Right lung (tissue), 5 donors: ENCODE results near the gene GABBR2. TPM values are rescaled to one million over a fixed set of nuclear protein-coding genes. Genes with fewer than 3 reads are reported as not detected.

Experiments used
- DNase-seq, 2 donors: peaks; one replicate each; pipeline ENCODE4 v3.0.0-alpha.2; 2013
- polyA plus RNA-seq, 5 donors: library from polyadenylated mRNA; unstranded; fragments of 120-200 nt; gene quantifications; one replicate each; pipeline versions ENCODE4 v1.2.1 to v1.2.3, GENCODE V29; 2013; ENCODE audit warnings: inconsistent platforms in 1 of 5, low replicate concordance in 1 of 5; ENCODE audit not compliant: insufficient read length in 5 of 5, insufficient read depth in 1 of 5

GABBR2 gene
- polyA plus RNA-seq, 5 donors: 0.48 to 1.4 (median 0.99) TPM

DNA sequence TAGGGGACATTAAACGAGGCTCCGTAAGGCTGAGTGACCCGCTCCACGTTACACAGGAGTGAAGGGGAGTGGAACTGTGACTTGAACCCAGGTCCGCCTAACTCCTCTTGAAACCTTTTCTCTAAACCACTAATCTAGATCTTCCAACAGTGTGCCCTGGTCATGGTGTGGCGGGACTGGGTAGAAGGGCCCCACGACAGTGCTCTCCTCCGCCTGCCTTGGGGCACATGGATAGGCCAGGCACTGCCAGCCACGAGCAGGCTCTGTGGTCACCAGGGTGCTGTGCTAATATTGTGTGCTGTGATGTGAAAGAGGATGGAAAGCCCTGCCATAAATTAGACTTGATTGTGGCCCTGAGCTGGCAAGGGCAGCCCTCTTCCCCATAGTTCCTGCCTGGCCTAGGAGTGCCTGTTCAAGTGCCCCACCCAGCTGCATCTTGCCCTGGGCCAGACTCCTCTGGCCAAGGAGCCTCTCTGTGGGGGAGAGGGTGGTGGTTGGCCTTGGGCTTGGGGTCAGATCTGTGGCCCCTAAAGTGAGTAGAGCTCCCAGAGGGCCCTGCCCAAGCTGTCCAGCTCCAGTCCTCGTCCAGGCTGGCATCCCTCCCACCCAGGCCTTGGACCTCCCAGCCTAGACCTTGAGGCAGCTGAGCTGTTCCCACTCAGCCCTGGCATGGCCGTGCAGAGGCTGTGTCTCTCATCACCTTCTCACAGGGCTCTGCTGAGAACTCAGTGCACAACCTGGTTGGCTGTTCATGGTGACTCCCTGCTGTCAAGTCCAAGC, 385.5 kb downstream of the GABBR2 start:
- no peak for DNase-seq

DNA sequence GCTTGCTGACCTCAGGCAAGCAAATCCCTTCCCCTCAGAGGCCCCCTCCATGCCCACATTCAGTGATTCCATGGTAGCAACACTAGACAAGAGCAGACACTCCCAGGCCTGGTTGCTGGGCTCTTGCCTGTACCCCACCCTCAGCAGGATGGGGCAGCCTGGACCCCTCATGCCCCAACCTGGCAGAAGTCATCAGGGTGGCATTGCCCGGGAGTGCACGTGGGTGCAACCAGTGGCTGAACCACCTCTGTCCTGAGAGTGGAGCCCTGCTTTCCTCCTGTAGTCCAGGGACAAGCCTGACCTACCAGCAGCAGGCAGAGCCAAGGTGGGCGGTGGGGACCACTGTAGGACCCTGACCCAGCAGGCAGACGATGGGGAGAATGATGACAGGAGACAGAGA, 387.5 kb downstream of the GABBR2 start:
- no peak for DNase-seq

DNA sequence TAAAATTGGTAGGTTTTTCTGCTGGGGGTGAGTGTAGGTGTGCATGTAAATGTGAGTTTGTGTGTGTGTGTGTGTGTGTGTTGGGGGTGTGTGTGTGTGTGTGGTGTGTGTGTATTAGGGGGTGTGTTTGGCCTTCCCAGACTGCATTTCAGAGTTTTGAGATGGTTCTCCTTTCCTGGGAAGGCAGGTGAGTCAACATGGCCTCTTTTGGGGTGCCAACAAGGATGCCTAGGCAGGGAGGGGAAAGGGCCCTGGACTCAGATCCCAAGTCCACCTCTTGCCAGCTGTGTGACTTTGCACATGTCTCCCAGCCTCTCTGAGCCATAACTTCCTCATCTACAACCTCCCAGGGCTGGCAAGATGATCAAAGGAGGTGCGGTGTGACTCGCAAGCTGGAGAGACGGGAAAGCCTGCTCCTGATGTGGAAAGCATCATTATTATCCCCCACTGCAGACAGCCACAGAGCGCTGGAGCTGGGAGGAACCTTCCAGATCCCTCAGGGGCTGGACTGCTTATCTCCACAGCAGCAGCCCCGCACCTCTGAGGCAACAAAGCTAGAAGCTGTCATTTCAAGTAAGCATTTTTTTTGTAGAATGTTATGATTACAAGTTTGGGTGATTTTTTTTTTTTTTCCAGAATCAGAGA, 389.8 kb downstream of the GABBR2 start:
- DNase-seq: no peak

DNA sequence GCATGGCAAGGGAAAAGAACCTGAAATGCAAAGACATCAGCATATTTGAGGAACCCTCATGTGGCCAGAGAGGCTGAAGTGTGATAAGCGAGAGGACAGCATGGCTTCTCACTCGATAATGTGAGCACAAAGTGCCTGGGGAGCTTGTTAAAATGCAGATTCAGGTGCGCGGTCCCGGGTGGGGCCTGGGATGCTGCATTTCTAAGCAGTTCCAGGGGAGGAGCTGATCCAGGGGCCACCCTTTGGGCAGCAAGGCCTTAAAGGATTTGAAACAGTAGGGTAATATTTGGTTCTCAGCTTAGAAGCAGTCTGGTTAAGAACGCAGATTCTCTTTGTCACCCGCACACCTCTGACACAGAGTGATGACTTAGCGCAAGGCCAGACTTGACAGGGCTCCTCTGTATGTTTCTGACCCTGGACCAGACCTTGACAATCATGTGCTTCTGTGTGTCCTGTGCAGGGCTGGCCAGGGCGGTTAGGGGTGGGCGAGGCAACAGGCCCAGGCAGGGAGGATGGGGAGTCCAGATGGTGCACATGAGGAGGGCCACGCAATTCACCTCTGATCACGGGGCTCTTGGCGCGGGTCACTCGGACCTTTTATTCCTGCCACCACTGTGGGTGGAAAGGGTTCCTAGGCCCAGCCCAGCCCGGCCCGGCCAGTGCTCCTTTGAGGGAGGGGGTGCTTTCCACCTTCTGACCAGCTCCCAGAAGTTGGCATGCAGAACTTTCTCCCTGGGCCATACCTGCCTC, 390.5 kb downstream of the GABBR2 start:
- no peak for DNase-seq

DNA sequence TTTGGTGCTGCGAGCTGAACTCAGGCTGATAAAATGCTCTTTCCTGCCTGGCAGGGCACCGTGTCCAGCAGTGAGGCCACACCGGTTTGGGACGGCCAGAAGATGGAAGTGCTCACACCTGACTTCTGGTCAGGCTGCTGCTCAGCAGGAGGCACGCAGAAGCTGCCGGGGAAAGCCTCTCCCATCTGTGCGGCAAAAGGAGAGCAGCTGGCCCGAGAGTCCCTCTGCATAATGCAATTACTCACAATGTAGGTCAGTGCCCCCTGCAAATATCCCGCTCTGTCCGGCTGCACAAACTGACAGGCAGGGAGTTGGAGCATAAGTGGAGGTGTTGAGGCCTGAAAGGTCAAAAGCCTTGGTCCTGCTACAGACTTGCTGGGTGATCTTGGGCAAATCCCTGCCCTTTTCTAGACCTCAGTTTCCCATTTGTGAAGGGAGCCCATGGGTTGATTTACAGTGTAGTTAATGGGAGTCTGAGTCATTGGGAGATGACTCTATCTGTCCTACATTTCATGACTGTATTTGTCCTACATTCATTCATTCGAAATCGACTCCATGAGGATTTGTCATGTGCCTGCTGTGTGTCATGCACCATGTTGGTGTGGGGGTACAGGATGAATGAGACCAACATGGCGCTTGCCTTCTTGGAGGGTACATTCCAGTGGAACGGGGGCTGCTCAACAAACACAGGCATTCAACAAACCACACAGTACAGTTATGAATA, 391.4 kb downstream of the GABBR2 start:
- DNase-seq: no peak

DNA sequence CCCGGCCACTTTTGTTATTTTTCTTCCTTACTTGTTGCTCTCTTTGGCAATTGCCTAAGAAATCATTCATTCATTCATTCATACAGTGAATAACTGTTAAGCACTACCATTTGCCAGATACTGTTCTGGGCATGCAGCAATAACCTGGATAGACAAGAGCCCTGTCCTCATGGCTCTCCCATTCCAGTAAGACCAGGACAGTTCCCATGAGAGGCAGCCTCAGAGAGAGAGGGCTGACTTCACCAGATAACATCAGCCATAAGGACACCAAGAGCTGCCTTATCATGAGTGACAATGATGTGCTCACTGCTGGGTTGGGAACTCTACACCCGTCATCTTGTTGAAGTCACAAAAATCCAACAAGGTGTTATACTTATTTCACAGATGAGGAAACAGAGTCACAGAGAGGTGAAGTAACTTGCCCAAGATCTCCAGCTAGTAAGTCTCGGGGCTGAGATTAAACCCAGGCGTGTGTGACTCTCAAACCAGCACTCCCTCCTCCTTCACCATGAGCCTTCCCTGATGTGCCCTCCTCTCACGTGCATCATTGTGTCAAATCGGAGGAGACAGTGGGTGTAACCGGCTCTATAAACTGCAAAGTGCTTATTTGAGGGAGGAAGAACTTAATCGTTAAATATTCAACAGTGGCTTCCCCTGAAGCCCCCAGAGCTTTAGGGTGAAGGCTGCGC, 392.1 kb downstream of the GABBR2 start:
- DNase-seq: no peak

DNA sequence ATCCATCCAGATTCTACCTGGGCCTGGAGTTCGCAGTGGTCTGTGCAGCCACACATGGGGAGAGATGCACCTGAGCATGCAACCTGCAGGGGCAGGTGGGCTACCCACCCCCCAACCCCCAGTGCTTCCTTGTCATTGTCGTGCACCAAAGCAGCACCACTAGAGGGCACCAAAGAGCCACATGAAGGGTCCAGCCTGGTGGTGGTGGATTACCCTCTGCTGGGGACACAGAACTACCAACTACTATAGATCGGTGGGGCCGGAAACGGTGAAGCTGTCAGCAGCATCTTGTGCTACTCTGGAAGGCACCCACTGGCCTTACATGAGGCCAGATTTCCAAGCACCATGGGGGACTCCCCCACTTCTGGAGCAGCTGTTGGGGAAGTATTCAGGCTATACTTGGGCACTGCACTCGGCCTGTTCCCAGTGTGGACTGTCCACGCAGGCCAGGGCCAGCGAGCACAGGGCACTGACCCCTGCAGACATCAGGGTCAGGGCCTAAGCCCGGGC, 393.1 kb downstream of the GABBR2 start:
- peak; percentile 63 to 75 for DNase-seq

DNA sequence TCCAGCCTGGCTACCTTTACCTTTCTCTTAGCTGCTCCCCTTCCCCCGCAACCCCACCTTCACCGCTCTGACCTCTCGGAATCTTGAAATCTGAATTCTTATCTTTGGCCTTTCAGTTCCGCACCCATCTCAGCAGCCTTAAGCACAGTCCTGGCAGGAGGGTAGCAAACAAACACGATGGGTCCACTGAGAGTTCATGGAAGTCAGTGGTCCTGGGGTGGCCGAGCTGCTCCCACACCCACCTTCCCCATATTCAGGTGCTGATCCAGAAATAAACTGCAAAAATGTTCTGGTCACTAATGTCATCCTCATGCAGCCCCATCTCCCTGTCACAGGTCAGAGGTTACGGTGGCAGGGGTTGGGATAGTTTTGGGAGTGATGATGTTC, 393.7 kb downstream of the GABBR2 start:
- no peak for DNase-seq

DNA sequence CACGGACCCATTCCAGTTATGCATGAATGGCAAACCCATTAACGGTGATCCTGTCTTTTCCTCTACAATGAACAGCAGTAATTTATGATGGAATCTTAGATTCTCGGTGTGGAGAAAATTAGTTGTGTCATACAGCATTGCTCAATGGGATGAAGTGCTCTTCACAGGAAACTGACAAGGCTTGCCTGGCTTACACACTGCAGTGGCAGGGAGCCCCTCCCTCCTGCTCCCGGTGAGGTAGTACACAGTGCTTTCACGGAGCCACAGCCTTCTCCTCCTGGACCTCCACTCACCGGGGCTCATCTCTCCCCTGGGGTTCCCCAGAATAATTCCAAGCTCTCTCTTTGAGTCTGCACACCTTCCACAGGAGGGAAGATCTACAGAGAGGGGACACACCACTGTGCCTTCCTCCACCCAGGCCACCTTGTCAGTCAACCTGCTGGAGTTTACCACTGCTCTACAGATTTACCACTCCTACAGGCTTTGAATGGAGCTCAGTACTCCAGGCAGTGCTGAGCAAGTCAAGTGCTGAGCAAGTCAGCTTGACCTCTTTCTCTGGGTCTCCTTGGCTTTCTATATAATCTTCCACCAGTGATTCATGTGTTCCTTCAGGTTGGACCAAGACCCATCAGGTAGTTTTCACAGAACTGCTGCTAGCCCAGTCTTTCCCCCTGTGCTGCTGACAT, 394.2 kb downstream of the GABBR2 start:
- DNase-seq: no peak

DNA sequence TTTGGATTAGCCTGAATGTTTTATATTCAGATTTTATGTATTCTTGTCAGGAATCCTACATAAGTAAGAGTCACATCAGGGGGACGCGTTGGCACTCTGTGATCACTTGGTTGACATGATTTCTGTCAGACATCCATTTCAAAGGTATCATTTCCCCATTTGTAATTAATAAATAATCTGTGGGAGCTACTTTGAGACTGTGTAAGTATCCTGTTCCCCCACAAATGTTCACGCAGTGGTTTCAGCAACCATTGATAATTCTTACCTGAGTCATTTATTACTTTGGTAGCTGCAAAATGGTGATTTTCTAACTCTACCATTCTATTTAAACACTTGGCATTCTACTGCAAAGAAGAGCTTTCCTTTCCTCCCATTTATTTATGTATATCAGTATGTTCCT, 396.4 kb downstream of the GABBR2 start:
- DNase-seq: no peak

DNA sequence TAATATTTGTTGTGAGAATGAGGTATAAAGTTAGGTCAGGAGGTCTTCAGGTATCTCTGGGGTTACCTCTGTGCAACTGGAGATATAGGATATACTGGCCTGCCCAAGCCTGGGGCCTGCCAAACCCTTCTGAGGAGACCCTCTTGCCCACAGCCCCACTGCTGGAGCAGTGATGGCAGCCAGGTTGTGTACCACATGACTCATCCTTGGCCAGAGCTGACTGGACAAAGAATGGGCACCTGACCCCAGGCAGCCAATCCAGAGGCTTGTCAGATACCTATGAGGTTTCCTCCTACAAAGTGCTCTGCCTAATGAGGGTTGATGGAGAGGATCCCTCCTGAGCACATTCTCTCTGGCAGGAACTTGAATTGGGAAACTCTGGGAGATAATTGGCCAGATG, 397.2 kb downstream of the GABBR2 start:
- DNase-seq: no peak

DNA sequence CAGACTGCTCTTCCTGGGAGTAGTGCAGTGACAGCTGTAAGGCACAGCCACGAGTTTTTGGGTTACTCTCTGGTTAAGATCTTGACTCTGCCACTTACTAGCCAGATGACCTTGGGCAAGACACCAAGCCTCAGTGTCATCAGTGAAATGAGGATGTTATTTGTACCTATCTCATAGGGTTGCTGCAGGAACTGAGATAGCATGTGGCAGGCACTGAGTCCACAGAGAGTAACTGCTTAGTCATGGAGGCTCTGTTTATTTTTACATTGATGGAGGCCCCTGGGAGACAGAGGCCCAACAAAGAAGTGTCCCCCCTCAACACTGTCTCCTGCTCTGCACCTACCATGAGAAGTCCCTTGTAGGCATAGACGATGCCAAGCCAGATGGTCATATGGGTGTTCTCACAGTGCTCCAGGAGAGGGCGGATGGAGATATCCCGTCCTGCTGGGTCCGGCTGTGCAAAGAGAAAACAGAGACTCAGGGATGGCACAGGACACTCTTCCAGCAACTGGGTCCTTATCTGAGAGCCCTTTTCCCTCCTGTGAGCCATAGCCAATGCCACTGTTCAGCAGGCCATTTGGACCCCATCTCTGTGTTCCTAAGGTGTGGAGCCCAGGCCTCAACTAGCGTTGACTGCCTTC, 397.9 kb downstream of the GABBR2 start:
- no peak for DNase-seq

DNA sequence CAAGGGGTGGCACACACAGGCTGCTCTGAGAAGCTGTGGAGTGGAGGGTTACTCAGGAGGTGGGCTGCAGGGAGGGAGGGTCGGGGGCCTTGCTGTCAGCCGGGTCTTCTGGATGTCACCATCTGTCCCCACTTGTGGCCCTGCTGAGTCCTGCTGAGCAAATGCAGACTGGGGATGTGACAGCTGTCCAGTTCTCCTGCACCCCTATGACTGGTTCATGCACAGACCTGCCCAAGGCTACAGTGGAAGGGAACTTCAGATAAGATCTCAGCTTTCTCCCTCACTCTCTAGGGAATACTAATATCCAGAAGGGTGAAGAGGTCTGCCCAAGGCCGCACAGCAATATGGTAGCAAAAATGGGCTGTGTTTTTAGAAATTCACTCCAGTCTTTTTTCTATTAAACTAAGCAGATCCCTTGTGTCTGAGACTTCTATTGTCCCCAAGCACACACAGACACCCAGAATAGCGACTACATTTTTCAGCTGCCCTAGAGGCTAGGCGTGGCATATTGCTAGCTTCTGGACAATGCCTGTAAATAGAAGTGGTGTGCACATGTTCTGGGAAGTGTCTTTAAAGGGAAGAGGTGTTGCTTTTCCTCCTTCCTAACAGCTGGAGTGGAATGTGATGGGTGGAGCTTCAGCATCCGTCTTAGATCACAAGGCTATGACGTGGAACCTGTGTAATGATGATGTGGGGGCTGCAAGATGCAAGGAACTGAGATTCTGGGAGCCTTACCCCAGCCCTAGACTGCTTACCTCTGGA, 402.2 kb downstream of the GABBR2 start:
- DNase-seq: no peak

DNA sequence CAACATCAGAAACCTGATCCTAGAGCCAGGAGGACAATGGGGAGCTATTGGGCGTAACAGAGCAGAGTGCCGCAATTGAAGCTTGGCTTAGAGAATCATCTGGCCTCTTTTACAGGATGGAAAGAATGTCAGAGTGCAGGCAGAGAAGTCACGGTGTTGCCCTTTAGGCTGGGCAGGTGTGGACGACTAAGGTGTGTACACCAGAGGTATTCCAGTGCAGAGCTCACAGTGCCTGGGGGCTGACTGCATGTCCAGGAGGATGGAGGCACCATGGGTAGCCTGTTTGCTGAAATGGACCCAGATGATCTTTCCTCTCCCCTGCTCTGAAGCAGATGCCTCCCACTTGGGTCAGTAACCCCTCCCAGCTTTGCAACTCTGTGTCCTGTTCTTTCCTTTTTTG, 404.4 kb downstream of the GABBR2 start:
- DNase-seq: no peak

DNA sequence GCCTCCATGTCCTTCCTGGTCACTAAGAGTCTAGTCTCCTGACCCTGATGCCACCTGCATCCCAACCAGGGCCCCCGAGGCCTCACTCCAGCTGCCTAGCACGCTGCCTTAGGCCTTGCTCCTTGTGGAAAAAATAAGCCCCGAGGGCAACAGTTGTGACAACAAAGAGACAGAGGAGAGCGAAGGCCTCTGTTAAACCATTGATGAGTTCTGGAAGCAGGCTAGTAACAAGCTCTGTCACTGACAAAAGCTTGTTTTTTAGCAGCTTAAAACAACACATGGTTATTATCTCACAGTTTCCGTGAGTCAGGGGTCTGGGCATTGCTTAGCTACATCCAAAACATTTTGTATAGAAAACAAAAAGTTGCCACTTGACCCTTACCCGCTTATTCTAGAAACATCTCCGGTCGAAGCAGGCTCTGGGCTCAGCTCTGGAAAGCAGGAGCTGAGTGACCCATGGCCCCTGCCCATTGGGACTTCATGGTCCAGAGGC, 405.1 kb downstream of the GABBR2 start:
- no peak for DNase-seq

DNA sequence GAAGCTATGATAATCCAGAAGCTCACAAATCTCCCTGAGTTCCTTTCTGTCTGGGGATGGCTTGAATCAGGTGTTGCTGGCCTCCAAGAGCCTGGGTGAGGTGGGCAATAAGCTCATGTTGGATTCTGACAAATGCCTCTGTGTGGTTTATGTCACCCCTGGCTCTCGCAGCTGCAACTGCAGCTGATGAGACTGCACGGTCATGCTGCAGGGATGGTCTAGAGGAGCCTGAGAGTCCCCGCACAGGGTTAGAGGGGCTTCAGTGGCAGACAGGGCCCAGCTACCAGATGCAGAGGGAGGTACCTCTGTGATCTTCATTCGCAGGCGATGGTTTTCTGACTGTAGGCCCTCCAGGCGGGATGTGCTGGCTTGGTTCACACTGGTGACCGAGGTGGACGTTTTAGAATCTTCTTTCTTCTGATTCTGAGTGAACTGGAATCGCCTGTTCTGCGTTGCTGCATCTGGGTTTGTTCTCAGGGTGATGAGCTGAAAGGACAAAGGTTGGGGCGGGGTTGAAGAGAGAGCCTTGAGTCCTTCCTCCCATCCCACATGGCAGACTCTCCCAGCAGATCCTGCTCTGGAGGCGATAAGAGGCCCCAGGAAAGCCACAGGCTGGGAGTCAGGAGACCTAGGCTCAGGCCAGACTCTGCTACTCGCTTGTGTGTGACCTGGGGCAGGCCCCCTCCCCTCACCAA, 405.6 kb downstream of the GABBR2 start:
- no peak for DNase-seq

DNA sequence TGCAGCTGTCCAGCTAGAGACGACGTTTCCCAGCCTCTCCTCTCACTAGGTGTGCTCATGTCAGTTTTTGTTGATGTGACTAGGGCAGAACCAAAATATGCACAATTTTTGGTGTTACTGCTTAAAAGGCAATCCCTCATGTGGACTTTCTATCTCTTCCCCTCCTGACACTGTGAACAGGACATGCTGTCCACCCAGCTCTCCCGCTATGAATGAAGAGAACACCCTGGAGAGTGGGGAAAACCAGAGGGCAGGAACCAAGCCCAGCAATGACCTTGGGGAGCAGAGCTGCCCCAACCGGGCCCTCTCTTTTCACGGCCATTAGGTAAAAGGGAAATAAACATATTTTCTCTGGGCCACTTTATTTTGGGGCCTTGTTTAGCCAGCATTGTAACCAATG, 406.6 kb downstream of the GABBR2 start:
- no peak for DNase-seq

DNA sequence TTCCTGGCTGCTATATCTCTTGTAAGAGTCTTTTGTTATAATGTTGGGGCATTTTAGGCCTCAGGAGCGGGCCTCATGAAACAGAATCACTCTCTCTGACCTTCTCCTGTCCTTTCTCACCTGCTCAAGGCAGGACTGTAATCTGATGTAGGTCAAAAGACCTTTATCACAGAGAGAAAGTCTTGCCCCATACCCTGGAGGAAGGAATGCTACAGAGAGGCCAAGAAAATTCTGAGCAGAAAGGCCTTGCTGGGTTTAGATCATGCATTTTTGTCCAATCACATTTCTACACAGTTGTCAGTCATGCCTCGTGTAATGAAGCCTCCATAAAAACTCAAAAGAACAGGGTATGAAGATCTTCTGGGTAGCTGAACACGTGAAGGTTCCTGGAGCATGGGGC, 408.1 kb downstream of the GABBR2 start:
- DNase-seq: no peak

DNA sequence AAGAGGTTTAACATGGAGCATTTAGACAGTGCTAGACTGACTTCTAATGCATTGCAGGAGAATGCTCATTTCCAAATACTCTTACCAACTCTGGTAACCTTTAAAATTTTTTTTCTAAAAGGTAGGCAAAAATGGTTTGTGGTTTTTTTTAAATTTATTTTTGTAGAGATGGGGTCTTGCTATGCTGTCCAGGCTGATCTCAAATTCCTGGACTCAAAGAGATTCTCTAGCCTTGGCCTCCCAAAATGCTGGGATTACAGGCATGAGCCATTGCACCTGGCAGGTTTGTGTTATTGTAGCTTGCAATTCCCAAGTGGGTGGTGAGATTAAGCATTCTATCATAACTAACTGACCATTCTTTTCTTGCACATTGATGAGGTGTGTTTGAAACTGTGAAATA, 410.3 kb downstream of the GABBR2 start:
- no peak for DNase-seq
